Placental epithelial cell (primary cell): ENCODE measurements around the gene TNNT1. TPM values are rescaled to one million over a fixed set of nuclear protein-coding genes. Genes with fewer than 3 reads are reported as not detected.

ENCODE experiments used
- small RNA-seq: library from RNA; depleted of rRNA; stranded (forward); fragments of <200 nt; gene quantifications from one replicate; pipeline ENCODE3, GENCODE V24; 2012
- total RNA-seq: library from RNA; depleted of rRNA; stranded (reverse); fragments of >200 nt; gene quantifications from 2 replicates; pipeline ENCODE4 v1.2.3, GENCODE V29; 2012

Gene TNNT1, protein sequence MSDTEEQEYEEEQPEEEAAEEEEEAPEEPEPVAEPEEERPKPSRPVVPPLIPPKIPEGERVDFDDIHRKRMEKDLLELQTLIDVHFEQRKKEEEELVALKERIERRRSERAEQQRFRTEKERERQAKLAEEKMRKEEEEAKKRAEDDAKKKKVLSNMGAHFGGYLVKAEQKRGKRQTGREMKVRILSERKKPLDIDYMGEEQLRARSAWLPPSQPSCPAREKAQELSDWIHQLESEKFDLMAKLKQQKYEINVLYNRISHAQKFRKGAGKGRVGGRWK
- 28.4 and 80.9 TPM in 2 replicates for total RNA-seq

GRCh38 chr19:55149078-55150003, at the start of gene TNNT1:
Gene TNNT1 (minus strand): TSS chr19:55149206. CDS start chr19:55147157, 2,049 bp downstream.

GRCh38 chr19:55179606-55180484, 30.8 kb upstream of the TNNT1 start, which contains the start of gene SYT5:
Gene SYT5 (minus strand): TSS chr19:55180289. CDS start chr19:55179041, 1,248 bp downstream.

DNA sequence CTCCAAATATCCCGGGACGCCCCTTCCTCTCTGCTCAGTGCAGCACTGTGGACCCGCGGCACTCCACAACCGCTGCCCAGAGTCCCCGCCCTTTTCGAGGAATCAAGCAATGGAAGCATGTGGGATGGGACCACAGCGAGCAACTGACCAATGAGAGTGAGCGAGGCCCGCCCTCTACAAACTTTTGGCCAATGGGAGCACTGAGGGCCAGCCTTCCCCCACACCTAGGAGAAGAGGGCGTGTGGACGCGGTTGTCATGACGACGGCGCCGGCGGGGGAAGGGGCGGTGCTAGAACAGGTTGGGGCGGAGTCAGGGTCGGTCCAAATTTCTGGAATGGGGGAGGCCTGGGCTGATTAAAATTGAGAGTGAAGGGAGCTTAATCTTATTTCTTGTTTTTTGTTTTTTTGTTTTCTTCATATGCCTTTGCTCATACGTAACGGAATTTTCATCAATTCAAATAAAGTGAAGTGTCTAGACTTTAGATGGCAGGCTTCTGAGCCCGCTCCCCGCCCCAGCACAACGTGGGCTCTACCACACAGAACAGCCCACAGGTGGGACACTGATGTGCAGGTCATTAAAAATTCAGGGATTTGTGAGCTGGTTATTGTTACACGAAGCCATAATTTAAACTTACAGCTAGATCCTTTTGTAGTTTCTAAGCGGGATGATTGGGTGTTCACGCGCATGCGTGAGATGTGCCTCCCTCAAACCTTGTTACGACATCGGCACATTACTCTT, 17.7 kb upstream of the TNNT1 start, which contains the start of gene DNAAF3:
DNAAF3 (minus strand) TSS at position 84 of the 739 bp plus-strand sequence. CDS start 200 bp downstream, outside the sequence.

GRCh38 chr19:55157064-55157908, 8.3 kb upstream of the TNNT1 start, which contains the start of gene TNNI3:
Gene TNNI3 (minus strand): TSS chr19:55157732. CDS start chr19:55157589, 143 bp downstream.

DNA sequence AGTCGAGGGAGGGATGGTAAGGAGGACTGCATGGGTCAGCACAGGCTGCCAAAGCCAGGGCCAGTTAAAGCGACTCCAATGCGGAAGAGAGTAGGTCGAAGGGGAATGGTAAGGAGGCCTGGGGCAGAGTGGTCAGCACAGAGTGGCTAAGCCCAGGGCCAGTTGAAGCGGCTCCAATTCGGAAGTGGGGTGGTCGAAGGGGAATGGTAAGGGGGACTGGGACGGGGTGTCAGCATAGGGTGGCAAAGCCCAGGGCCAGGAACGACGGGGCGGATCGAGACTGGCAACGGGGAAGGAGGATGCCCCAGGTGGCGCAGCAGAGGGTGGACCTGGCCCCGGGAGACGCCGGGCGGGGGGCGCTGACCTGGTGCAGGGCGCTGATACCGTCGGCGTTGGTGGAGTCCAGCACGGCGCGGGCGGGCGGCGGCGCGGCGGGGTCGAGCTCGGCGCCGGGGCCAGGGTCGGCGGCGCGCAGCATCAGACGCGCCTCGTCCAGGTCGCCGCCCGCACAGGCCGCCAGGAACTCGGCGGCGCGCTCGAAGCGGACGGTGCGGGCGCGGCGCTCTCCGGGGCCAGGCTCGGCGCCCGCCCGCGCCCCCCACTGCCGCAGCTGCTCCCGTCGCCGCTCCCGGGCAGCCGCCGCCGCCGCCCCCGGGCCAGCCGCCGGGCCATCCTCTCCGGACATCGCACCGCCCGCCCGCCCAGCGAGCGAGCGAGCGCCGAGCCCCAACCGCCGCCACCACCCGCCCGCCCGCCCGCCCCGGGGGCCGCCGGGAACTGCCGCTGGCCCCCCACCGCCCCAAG, 31.9 kb downstream of the TNNT1 start, which contains the start of gene PPP1R12C:
PPP1R12C (minus strand) TSS at position 779 of the 804 bp plus-strand sequence; CDS start at position 685, 94 bp downstream.

Small RNA genes lying within 50 kb of the gene (small RNA-seq; reads per million reads assigned to genes)
- gene MIR7975: not detected
- gene RF01210: 0.14 reads per million

Other genes with a start within 250 kb of the TNNT1 start
- not detected in 2 replicates for gene NCR1, start 243.1 kb downstream of the TNNT1 start, total RNA-seq
- gene NLRP7, start 201.7 kb downstream of the TNNT1 start, total RNA-seq: 0.33 TPM in 1 of 2 replicates, not detected in the other
- 21.2 and 23.0 TPM in 2 replicates for gene NLRP2, start 182.8 kb downstream of the TNNT1 start, total RNA-seq
- 0.39 and 1.8 TPM in 2 replicates for gene GP6, start 110.9 kb downstream of the TNNT1 start, total RNA-seq
- gene RDH13, start 86.1 kb downstream of the TNNT1 start, total RNA-seq: 23.2 and 55.0 TPM in 2 replicates
- 45.9 and 64.6 TPM in 2 replicates for gene EPS8L1, start 73.3 kb downstream of the TNNT1 start, total RNA-seq
- 53.4 and 55.2 TPM in 2 replicates for gene PPP1R12C, start 31.6 kb downstream of the TNNT1 start, total RNA-seq
- gene TNNI3, start 8.5 kb upstream of the TNNT1 start, total RNA-seq: 0.43 TPM in 1 of 2 replicates, not detected in the other
- gene DNAAF3, start 17.4 kb upstream of the TNNT1 start, total RNA-seq: 0.76 TPM in 1 of 2 replicates, not detected in the other
- gene SYT5, start 31.1 kb upstream of the TNNT1 start, total RNA-seq: not detected in 2 replicates
- gene PTPRH, start 60.3 kb upstream of the TNNT1 start, total RNA-seq: under 0.01 and 0.22 TPM in 2 replicates
- gene TMEM86B, start 79.6 kb upstream of the TNNT1 start, total RNA-seq: 3.9 TPM in 2 replicates
- gene PPP6R1, start 109.8 kb upstream of the TNNT1 start, total RNA-seq: 32.2 and 54.1 TPM in 2 replicates
- gene HSPBP1, start 130.9 kb upstream of the TNNT1 start, total RNA-seq: 20.4 and 64.0 TPM in 2 replicates
- gene BRSK1, start 134.8 kb upstream of the TNNT1 start, total RNA-seq: 0.79 and 2.2 TPM in 2 replicates
- not detected in 2 replicates for gene TMEM150B, start 176.1 kb upstream of the TNNT1 start, total RNA-seq
- gene KMT5C, start 190.7 kb upstream of the TNNT1 start, total RNA-seq: 10.5 and 24.3 TPM in 2 replicates
- 0.11 and 0.79 TPM in 2 replicates for gene COX6B2, start 205.5 kb upstream of the TNNT1 start, total RNA-seq
- 0.39 TPM in 1 of 2 replicates, not detected in the other for gene GARIN5B, start 214.1 kb upstream of the TNNT1 start, total RNA-seq
- 5.1 and 7.7 TPM in 2 replicates for gene IL11, start 221.3 kb upstream of the TNNT1 start, total RNA-seq
- 2.0 TPM in 1 of 2 replicates, not detected in the other for gene TMEM190, start 227.6 kb upstream of the TNNT1 start, total RNA-seq
- 0.39 and 3.7 TPM in 2 replicates for gene TMEM238, start 235.1 kb upstream of the TNNT1 start, total RNA-seq
- 362 and 492 TPM in 2 replicates for gene RPL28, start 236.7 kb upstream of the TNNT1 start, total RNA-seq